HG02938 (cell line): ENCODE measurements around the gene CENPQ.
A peak's percentile ranks its signal among the peaks of the same experiment; 100 is the strongest.
"Not testable (repeated sequence)": the region's sequence is repeated elsewhere in the genome, so short reads cannot be mapped to it uniquely, and the experiment has no call there.

ENCODE experiments used
- ATAC-seq: cut with Tn5 transposase; IDR thresholded peaks from one replicate; pipeline ENCODE4 v1.9.1; 2021; ENCODE audit warnings: mild to moderate bottlenecking, moderate library complexity; ENCODE audit not compliant: unreplicated experiment

CENPQ gene, protein sequence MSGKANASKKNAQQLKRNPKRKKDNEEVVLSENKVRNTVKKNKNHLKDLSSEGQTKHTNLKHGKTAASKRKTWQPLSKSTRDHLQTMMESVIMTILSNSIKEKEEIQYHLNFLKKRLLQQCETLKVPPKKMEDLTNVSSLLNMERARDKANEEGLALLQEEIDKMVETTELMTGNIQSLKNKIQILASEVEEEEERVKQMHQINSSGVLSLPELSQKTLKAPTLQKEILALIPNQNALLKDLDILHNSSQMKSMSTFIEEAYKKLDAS

DNA sequence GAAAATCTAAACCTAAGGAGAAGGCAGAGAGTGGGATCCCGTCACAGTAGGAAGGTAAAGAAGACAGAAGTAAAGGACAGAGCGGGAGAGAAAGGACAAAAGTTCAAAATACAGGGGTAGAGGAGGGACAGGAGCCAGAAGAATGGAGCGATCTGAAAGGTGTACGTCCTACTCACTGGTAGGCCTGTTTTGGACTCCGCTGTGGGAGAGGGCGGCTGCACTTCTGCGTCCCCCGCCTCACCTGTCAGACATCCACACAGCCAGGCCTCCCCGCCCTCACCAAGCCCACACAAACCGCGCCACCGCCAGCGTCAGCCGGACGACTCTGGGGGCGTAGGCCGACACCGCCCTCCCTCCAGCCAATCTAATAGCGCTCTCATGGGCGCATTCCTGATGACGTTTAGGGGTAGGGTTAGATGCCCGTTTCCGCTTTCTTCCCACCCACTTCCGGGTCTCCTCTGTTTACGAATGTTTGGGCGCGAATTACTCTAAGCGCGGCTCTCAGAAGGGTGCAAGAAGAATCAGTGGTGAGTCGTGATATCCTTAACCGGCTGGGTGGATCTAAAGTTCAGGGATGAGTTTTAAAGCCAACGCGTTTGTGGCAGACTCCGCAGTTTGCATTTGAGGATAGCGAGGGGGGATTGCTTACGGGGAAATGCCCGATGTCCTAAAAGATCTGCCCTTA, at the start of gene CENPQ, which contains the start of gene MMUT:
TSS of gene CENPQ (plus strand) at position 444 of the 685 bp plus-strand sequence. CDS start 6,807 bp downstream, outside the sequence.
TSS of gene MMUT (minus strand) at position 327 of the 685 bp plus-strand sequence. CDS start 3,787 bp downstream, outside the sequence.
- peak; percentile 97 for ATAC-seq

DNA sequence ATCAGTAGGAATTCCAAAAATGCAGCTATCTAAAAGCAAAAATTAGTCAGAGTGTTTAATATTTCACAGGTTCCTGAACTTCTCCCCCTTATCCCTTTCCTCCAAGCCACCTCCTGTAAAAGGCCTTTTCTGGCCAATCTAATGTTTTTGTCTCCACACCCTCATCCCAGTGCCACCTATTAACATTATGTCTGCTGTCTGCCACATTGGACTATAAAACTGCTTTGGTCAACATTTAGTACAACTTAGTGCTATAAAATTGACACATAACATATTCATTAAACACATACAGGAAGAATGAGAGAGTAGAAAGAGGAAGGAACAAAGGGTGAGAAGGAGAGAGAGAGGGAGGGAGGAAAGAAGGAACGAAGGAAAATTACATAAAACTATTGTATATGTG, 47.8 kb upstream of the CENPQ start:
- no peak for ATAC-seq

DNA sequence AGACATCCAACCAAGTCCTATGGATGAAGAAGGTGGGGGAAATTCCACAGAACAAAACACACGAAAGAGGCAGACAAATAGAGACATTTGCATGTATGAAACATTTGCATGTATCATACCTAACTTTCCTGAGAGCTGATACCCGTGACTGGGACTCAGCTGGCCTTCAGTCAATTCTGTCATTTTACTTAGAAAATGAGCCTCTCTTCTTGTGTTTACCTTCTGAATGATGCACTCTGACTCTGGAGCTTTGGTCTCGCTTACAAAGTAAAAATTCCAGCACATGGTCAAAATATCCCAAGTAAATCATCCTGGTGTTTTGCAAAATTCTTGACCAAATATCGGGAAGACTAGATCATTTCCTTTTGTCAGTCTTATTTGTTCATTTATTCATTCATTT, 47.0 kb upstream of the CENPQ start:
- no peak for ATAC-seq

DNA sequence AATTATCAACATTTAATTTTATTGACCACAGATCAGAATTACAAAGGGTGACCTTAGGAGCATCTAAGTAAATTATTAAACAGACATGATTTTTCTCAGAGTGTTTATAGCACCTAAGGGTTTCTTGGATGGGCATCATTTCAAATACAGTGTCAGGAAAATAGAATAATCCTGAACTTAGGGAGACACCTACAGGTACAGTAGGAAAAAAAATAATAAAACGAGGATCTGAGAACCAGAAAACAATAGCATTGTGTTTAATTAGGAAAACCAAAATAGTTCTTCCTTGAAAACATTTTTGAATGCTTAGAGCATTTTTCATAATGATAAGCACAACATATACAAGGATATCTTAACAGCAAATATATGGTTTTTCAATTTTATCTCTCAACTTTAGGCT, 39.4 kb upstream of the CENPQ start:
- no peak for ATAC-seq

DNA sequence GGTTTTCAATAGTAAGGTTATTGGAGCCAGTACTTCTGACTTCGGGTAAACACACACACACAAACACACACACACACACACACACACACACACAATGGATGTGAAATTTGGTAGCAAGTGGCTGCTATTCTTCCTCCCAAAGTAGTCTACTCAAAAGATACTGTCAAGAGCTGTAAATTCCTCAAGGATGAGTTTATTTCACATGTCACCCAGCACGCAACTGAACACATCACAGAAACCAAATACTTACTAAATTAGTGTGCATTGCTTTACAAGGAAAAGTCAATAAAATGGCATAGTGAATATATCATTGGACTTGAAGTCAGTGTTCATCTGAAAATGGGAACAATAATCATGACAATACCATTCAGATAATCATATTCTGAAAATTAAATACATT, 33.0 kb upstream of the CENPQ start:
- ATAC-seq, result no peak

DNA sequence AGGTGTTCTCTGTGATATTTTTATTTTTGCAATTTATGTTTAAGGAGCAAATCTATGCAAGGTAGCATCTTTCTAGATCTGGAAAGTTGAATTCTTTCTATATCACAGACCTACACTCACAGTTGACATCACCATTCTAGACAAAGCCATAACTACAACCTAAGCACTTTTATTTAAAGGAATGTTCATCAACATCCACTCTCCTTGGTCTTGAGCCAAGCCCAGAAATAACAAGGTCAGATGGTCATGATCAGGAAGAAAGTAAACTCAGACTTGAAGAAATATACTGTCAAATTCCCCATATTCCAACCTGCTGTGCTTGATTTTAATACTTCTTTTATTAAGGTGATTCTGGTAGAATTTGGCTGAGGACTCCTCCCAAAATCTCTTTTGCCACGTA, 32.3 kb upstream of the CENPQ start:
- no peak for ATAC-seq

DNA sequence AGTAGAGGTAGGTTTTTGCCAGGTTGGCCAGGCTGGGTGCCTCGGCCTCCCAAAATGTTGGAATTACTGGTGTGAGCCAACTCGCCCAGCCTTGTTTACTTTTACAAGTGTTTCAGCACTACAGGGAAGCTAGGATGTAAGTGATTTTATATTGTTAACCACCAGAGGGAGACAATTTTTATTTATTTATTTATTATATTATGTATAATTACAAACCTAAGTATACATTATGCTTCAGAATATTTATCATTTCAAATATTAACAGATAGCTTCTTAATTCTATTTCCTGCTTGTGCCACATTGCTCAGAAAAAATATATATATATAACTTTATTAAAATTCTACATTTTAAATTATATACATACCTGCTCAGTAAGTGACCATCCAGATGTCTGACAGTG, 9.9 kb upstream of the CENPQ start:
- ATAC-seq, result no peak

DNA sequence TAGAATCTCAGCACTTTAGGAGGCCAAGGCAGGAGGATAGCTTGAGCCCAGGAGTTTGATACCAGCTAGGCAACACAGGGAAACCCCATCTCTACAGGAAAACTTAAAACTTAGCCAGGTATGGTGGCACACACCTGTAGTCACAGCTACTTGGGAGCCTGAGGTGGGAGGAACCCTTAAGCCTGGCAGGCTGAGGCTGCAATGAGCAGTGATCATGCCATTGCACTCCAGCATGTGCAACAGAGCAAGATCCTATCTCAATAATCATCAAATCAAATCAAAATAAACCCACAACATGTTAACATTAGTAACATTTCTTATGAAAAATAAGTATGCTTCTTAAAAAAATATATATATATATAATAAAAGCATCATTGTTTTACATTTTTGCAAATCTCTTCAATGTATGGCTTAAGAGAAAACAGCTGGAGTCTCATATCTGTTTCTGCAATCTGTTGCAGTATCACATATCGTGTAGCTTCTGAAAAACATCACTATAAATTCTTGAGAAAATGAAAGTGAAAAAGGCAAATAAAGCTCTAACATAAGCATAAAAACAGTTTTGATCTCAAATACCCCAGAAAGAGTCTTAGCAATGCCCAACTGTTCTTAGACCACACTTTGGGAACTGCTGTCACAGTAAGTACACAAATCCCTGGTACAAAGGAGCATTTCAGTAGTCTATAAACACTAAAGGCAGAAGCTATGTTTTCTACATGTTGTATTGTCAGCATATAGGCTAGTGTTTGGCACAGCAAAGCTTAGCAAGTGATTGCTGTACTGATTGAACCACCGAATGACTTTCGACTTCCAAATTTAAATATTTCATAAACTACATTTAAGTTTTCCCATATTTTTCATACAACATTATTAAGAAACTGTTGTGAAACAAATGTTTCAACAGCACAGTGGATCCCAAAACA, 8.1 kb upstream of the CENPQ start:
- ATAC-seq, result peak; percentile 76

DNA sequence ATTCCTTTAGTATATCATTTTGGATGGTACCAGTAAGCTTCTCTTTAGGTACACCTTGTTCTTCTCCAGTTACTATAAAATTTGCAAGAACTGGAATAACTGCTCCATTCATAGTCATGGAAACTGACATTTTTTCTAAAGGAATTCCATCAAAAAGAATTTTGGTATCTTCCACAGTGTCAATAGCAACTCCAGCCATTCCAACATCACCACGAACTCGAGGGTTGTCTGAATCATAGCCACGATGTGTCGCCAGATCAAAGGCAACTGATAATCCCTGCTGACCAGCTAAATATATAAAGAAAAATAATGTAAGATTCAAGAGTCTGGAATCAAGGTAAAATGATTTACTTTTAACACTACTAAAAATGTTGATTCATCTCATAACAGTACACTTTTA, 5.4 kb upstream of the CENPQ start:
- no peak for ATAC-seq

DNA sequence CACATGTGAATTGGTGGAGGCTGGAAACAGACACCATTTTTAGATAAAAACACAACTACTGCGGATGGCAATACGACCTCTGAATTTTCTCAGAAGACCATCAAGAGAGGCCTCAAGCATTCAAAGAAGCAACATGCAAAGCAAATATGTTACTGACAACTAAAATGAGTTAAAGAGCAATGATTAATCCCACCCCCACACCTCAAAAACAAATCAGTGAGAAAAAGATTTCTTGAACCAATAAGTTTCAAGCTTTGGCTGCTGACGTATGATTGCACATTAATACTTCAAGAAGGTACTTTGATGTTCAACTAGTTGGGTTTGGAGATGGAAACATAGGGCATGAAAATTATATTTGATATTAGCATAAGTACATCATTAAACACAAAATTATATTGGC, 1.1 kb upstream of the CENPQ start:
- no peak for ATAC-seq

DNA sequence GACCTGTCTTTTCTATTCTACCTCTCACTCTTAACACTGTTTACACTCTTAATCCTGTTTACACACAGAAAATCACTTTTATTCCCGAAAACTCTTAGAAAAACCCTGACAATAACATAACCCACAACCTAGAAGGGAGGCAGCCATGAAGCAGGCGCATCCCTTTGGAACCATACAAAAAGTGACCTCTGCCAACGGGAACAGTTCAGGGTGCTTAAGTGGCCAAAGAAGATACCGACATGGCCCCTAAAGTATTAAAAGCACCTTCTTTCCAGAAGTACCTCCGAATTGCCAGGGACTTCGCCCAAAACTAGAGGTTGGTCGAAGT, 607 bp upstream of the CENPQ start:
- ATAC-seq, result peak; percentile 8

DNA sequence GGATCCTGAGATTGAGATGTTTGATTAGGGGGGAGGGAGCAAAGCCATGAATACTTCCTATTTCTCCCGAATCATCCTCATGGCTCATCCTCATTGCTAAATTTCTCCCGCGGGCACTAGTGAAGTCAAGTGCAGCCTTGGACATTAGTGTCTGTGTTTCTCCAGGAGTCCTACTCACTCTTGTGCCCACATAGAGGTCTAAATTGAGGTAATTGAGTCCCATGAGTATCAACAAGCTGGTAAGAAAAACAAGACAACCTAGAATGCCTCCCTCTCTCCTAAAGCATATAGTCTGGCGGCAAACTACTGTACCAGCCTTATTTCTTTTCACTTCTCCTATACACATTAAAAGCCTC, 420 bp downstream of the CENPQ start:
- ATAC-seq, result peak; percentile 0

DNA sequence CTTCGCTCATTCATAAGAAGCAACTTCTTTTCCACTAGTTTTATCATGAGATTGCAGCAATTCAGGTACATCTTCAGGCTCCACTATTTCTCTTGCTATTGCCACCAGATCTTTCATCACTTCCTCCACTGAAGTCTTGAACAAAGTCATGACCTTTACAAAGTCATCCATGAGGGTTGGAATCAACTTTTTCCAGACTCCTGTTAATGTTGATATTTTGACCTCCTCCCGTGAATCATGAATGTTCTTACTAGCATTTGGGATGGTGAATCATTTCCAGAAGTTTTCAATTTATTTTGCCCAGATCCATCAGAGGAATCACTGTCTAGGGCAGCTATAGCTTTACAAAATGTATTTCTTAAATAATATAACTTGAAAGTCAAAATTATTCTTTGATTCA, 1.5 kb downstream of the CENPQ start:
- ATAC-seq, result no peak

DNA sequence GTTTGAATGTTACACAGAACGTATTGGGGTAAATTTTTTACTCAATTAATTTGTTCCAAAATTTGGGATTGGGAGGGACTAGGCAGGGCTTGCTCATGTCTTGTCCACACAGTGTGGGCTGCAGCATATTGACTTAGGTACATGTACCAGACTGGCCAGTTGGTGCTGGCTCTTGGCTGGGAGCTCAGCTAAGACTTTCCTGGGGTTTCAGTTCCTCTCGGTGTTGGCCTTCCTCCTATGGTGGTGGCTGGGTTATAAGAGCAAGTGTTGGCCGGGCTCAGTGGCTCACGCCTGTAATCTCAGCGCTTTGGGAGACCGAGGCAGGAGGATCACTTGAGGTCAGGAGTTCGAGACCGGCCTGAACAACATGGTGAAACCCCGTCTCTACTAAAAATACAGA, 4.9 kb downstream of the CENPQ start:
- ATAC-seq, result no peak

DNA sequence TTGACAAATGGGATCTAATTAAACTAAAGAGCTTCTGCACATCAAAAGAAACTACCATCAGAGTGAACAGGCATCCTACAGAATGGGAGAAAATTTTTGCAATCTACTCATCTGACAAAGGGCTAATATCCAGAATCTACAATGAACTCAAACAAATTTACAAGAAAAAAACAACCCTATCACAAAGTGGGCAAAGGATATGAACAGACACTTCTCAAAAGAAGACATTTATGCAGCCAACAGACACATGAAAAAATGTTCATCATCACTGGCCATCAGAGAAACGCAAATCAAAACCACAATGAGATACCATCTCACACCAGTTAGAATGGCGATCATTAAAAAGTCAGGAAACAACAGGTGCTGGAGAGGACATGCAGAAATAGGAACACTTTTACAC, 13.4 kb downstream of the CENPQ start:
- ATAC-seq, result not testable (repeated sequence)

DNA sequence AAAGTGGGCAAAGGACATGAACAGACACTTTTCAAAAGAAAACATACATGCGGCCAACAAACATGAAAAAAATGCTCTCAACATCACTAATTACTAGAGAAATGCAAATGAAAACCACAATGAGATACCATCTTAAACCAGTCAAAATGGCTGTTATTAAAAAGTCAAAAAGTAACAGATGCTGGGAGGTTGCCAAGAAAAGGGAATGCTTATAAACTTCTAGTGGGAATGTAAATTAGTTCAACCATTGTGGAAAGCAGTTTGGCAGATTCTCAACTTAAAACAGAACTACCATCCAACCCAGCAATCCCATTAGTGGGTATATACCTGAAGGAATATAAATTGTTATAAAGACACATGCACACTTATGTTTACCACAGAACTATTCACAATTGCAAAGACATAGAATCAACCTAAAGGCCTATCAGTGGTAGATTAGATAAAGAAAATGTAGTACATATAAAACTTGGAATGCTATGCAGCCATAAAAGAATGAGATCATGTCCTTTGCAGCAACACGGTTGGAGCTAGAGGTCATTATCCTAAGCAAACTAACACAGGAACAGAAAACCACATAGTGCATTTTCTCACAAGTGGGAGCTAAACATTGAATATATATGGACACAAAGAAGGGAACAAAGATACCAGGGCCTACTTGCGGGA, 16.3 kb downstream of the CENPQ start:
- ATAC-seq, result no peak

DNA sequence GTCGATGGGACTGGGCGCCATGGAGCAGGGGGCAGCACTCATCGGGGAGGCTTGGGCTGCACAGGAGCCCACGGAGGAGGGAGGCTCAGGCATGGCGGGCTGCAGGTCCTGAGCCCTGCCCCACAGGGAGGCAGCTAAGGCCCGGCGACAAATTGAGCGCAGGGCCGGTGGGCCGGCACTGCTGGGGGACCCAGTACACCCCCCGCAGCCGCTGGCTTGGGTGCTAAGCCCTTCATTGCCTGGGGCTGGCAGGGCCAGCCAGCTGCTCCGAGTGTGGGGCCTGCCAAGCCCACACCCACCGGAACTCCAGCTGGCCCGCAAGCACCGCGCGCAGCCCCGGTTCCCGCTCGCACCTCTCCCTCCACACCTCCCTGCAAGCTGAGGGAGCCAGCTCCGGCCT, 18.7 kb downstream of the CENPQ start:
- not testable (repeated sequence) for ATAC-seq

DNA sequence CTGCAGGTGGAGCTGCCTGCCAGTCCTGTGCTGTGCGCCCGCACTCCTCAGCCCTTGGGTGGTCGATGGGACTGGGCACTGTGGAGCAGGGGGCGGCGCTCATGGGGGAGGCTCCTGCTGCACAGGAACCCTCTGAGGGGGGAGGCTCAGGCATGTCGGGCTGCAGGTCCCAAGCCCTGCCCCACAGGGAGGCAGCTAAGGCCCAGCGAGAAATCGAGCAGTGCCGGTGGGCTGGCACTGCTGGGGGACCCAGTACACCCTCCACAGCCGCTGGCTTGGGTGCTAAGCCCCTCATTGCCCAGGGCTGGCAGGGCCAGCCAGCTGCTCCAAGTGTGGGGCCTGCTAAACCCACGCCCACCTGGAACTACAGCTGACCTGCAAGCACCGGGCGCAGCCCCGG, 20.2 kb downstream of the CENPQ start:
- not testable (repeated sequence) for ATAC-seq

DNA sequence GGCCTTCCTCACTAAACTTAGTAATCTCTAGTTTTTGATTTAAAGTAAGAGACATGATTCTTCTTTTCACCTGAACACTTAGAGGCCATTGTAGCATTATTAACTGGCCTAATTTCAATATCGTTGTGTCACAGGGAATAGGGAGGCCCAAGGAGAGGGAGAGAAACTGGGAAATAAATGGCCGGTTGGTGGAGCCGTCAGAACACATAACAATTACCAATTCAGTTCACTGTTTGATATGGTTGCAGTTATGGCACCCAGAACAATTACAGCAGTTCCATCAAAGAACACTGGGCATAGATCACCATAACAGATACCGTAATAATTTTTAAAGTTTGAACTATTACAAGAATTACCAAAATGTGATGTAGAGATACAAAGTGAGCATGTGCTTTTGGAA, 27.5 kb downstream of the CENPQ start:
- no peak for ATAC-seq

DNA sequence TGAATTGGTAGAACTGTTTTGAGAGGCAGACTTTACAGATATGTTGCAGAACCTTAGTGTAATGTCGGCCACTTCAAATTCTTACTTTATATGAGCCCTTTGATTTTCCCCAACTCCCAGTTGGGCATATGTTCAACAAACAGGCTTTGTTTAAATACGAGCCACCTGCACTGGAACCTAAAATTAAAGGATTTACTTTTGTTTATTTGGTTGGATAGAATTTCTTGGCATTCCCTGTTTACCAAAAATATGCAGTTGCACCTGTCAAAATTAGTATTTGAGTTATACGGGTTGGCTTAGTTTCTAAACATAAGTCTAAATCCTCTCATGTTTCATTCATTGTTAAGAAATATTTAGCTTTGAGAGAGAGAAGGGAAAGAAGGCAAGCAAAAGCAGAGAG, 34.1 kb downstream of the CENPQ start:
- ATAC-seq, result no peak

DNA sequence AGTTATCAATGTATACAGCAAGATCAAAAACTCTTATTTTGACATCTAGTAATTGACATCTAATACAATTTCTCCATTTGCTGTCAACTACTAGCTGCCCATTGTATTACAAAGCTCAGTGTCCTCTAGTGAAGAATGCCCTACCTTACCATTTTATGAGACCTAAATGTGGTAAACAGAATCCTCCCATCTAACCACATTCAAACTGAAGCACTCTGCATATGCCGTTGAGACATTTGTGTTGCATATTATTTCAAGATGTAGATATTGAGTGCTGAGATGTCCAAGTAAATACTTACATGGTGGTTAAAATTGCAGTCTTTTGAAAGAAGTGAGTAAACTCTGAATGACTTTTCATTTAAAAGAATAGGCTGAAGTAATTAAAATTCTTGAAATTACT, 36.0 kb downstream of the CENPQ start:
- no peak for ATAC-seq
